Tibial artery (tissue), 4 donors: ENCODE data around the gene KANSL2.
A peak's percentile ranks its signal among the peaks of the same experiment; 100 is the strongest.
"Not testable (repeated sequence)": the region's sequence is repeated elsewhere in the genome, so short reads cannot be mapped to it uniquely, and the experiment has no call there.

ENCODE experiments used
- DNase-seq, 2 donors: peaks; one replicate each; pipeline ENCODE4 v3.0.0-alpha.2; 2019
- H3K27ac ChIP-seq, 2 donors: fragments of 200-600 bp; sonication (generic) in 1 of 2; 1 replicate in 1 of 2; 2 replicates in 1 of 2; pipeline ENCODE4 v1.5.1; 2018 to 2019; ENCODE audit warnings: mild to moderate bottlenecking in 1 of 2
- H3K27me3 ChIP-seq, 2 donors: fragments of 200-600 bp; sonication (generic) in 1 of 2; one replicate each; pipeline versions ENCODE4 v1.5.1 to v1.6.0; 2016 to 2019
- H3K36me3 ChIP-seq, 3 donors: fragments of 200-600 bp; sonication (generic) in 2 of 3; one replicate each; pipeline ENCODE4 v1.5.1; 2016 to 2019; ENCODE audit warnings: mild to moderate bottlenecking in 2 of 3
- H3K4me1 ChIP-seq, 4 donors: fragments of 200-600 bp; sonication (generic) in 2 of 4; 1 replicate in 3 of 4; 2 replicates in 1 of 4; pipeline ENCODE4 v1.5.1; 2016 to 2019
- H3K4me3 ChIP-seq, 2 donors: fragments of 200-600 bp; sonication (generic) in 1 of 2; 1 replicate in 1 of 2; 2 replicates in 1 of 2; pipeline ENCODE4 v1.5.1; 2018 to 2019; ENCODE audit warnings: mild to moderate bottlenecking in 2 of 2
- H3K9me3 ChIP-seq, 3 donors: fragments of 200-600 bp; sonication (generic) in 1 of 3; one replicate each; pipeline ENCODE4 v1.5.1; 2016 to 2019
- CTCF ChIP-seq, 2 experiments: fragments of 200-600 bp in 1 of 2; fragments of 450-650 bp in 1 of 2; IDR thresholded peaks; one replicate each; pipeline ENCODE4 v1.5.1; 2017 to 2019; ENCODE audit warnings: antibody characterized with exemption in 2 of 2, mild to moderate bottlenecking in 1 of 2, moderate library complexity in 1 of 2
- intact Hi-C: fragments of 100-400 bp; cut with DNase I; formaldehyde crosslinking; loops from one replicate; pipeline ENCODE4 v1.15.0; 2023; ENCODE audit warnings: low total_unique reads

KANSL2 gene

DNA sequence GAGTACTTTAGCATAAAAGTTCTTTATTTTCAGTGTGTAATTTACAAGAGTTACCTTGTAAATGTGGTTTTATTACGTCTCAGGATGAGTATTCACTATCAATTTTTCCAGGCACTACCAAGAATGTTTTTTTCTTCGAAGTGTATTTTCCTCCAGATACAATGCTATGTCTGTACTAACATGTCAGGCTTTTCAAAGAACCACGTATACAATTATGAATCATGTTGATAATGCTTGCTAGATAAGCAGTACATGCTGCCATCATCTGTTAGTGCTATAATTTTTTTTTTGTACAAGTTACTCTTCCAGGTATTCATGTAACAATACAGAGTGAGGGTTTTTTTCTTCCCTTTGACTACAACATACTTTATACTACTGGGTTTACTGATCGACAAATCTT, 5.6 kb upstream of the KANSL2 start:
- no peak overlapping the region for H3K4me3 ChIP-seq
- no peak for DNase-seq
- intact Hi-C loops, result no loop called here
- no peaks in the 10 kb centered on the region for H3K9me3 ChIP-seq
- no peaks in the 10 kb centered on the region for H3K27me3 ChIP-seq
- peaks cover 0 to 20% (median 9%) of the 10 kb centered on the region in 4 donors for H3K4me1 ChIP-seq
- H3K36me3 ChIP-seq, result peaks cover 3 to 26% (median 21%) of the 10 kb centered on the region in 3 donors
- no peak for TF ChIP-seq CTCF (IDR thresholded peaks at IDR 0.05)
- H3K27ac ChIP-seq, result no peak overlapping the region

GRCh38 chr12:48686615-48687334, 4.7 kb upstream of the KANSL2 start:
- peaks cover 0 to 18% (median 13%) of the 10 kb centered on the region in 3 donors for H3K36me3 ChIP-seq
- DNase-seq, result no peak
- H3K9me3 ChIP-seq, result no peaks in the 10 kb centered on the region
- peaks cover 0 to 13% (median 7%) of the 10 kb centered on the region in 4 donors for H3K4me1 ChIP-seq
- H3K27me3 ChIP-seq, result no peaks in the 10 kb centered on the region
- no peak for TF ChIP-seq CTCF (IDR thresholded peaks at IDR 0.05)
- H3K4me3 ChIP-seq, result no peak overlapping the region
- no peak overlapping the region for H3K27ac ChIP-seq
- intact Hi-C loops, result no loop called here

- no peak overlapping the region for H3K4me3 ChIP-seq
- no peak for TF ChIP-seq CTCF (IDR thresholded peaks at IDR 0.05)
- no peaks in the 10 kb centered on the region for H3K27me3 ChIP-seq
- intact Hi-C loops, result no loop called here
- no peak overlapping the region for H3K27ac ChIP-seq
- H3K9me3 ChIP-seq, result no peaks in the 10 kb centered on the region
- DNase-seq, result no peak
- peaks cover 0 to 8% (median 5%) of the 10 kb centered on the region in 4 donors for H3K4me1 ChIP-seq
- peaks cover 0 to 18% (median 12%) of the 10 kb centered on the region in 3 donors for H3K36me3 ChIP-seq
These were observed 4.1 kb upstream of the KANSL2 start for GRCh38 chr12:48686037-48686595.

DNA sequence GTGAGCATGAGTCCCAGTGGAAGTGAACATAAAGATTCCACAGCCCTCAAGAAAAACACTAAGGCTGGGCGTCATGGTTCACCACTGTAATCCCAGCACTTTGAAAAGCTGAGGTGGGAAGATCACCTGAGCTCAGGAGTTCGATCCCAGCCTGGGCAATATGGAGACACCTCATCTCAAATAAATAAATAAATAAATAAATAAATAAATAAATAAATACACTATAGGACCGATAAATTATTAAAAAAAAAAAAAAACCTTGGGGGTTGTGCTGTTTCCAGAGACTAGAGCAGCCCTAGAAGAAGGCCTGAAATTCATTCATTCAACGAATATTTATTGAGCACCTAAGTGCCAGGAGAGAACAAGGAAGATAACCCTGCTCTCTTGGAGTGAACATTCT, 1.5 kb upstream of the KANSL2 start:
- TF ChIP-seq CTCF (IDR thresholded peaks at IDR 0.05), result no peak
- intact Hi-C loops, result no loop called here
- Histone ChIP-seq H3K9me3 (no peaks in the 10 kb centered on the region), H3K4me1 (peaks cover 0 to 31% (median 26%) of the 10 kb centered on the region in 4 donors), H3K27me3 (no peaks in the 10 kb centered on the region), H3K36me3 (peaks cover 9 to 11% (median 11%) of the 10 kb centered on the region in 3 donors), H3K27ac (no peak overlapping the region), H3K4me3 (no peak overlapping the region)
- no peak for DNase-seq

DNA sequence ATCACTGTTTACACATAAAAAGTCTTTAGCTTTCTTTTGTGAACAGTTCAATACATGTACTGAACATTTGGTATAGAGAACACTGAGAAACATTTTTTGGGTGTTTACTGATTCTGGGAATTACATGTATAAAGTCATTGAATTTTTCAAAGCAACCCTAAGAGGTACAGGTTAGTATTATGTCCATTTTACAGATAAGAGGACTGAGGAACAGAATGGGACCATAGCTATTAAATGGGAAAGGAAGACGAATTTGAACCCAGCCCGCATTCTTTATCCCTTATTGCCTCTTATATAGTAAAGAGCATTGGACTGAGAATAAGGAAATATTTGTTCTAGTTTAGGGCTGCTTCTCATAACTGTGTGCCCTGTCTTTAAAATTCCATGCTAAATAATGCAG, 889 bp upstream of the KANSL2 start:
- no peak for DNase-seq
- TF ChIP-seq CTCF (IDR thresholded peaks at IDR 0.05), result no peak
- peaks cover 0 to 37% (median 31%) of the 10 kb centered on the region in 4 donors for H3K4me1 ChIP-seq
- no peaks in the 10 kb centered on the region for H3K27me3 ChIP-seq
- peak overlapping the region; percentile 90 to 96 for H3K4me3 ChIP-seq
- H3K9me3 ChIP-seq, result no peaks in the 10 kb centered on the region
- H3K36me3 ChIP-seq, result peaks cover 5 to 12% (median 9%) of the 10 kb centered on the region in 3 donors
- H3K27ac ChIP-seq, result peak overlapping the region in 1 of 2 donors; percentile 96
- intact Hi-C loops, result no loop called here

DNA sequence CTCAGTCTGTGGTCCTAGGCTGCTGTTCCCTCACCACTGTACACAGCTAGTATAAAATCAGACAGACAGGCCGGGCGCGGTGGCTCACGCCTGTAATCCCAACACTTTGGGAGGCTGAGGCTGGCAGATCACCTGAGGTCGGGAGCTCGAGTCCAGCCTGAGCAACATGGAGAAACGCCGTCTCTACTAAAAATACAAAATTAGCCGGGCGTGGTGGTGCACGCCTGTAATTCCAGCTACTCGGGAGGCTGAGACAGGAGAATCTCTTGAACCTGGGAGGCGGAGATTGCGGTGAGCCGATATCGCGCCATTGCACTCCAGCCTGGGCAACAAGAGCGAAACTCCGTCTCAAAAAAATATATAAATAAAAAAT, 481 bp upstream of the KANSL2 start:
- H3K4me3 ChIP-seq, result peak overlapping the region; percentile 90 to 96
- peaks cover 0 to 41% (median 33%) of the 10 kb centered on the region in 4 donors for H3K4me1 ChIP-seq
- H3K9me3 ChIP-seq, DNase-seq, H3K27me3 ChIP-seq, intact Hi-C loops: not testable (repeated sequence)
- H3K36me3 ChIP-seq, result peaks cover 5 to 12% (median 9%) of the 10 kb centered on the region in 3 donors
- H3K27ac ChIP-seq, result peak overlapping the region; percentile 15 to 96
